HepG2 (cell line): ENCODE measurements around the gene P2RX2. TPM values are rescaled to one million over a fixed set of nuclear protein-coding genes. Genes with fewer than 3 reads are reported as not detected.

Experiments used
- ATAC-seq: fragments of 200-7000 bp; cut with Tn5 transposase; 3 replicates; pipeline ENCODE4 v1.9.1; 2020; ENCODE audit warnings: mild to moderate bottlenecking, moderate library complexity
- BruUV-seq: library from RNA; stranded (reverse); fragments of 400-500 nt; replicated peaks from 2 replicates; lab custom pipeline; 2021; lab: Mats Ljungman, UMichigan
- CTCF ChIA-PET: fragments of 300-600 bp; formaldehyde crosslinking; extraction: SDS; loops from one replicate; lab custom pipeline; 2021; ENCODE audit warnings: low total read pairs, inconsistent platforms, low intra/inter-chr PET ratio; lab: Yijun Ruan, JAX
- POLR2A ChIA-PET: fragments of 350-600 bp; sonication (Branson Sonifier 250); formaldehyde crosslinking; loops from one replicate; lab custom pipeline; 2020; ENCODE audit warnings: antibody characterized with exemption, inconsistent platforms; lab: Yijun Ruan, JAX
- DNase-seq: peaks from one replicate; pipeline ENCODE4 v3.0.0-alpha.2; 2015; ENCODE audit warnings: low spot score
- FAIRE-seq: peaks from 3 replicates; lab custom pipeline; 2011; peaks lifted over from hg19 to GRCh38; lab: Jason Lieb, UNC
- H2AFZ ChIP-seq: one replicate; pipeline ENCODE4 v1.6.1; 2011; ENCODE audit warnings: low read length, inconsistent platforms
- H3K27ac ChIP-seq: fragments of 300-600 bp; 3 replicates; pipeline ENCODE4 v1.8.0; 2011; ENCODE audit warnings: mixed run types, mild to moderate bottlenecking, mixed read lengths, low read length, inconsistent platforms; ENCODE audit not compliant: insufficient read depth; ENCODE audit errors: extremely low read length
- H3K27me3 ChIP-seq, 2 experiments: fragments of 200-600 bp in 1 of 2; 2 replicates in 1 of 2; 3 replicates in 1 of 2; pipeline versions ENCODE4 v1.6.0 to v1.8.0; 2011; ENCODE audit warnings: low read length in 2 of 2, mild to moderate bottlenecking in 2 of 2, moderate library complexity in 2 of 2, inconsistent platforms in 1 of 2; ENCODE audit not compliant: insufficient read depth in 2 of 2, control insufficient read depth in 1 of 2
- H3K36me3 ChIP-seq, 2 experiments: fragments of 200-600 bp in 1 of 2; replicated peaks in 1 of 2; 2 replicates in 1 of 2; 3 replicates in 1 of 2; pipeline versions ENCODE4 v1.5.1 to v1.8.0; 2011; ENCODE audit warnings: low read length in 2 of 2, inconsistent platforms in 1 of 2; ENCODE audit not compliant: insufficient read depth in 2 of 2, control insufficient read depth in 1 of 2
- H3K4me1 ChIP-seq: 2 replicates; pipeline ENCODE4 v1.5.1; 2012; ENCODE audit warnings: low read length, inconsistent platforms; ENCODE audit not compliant: insufficient read depth
- H3K4me2 ChIP-seq: 2 replicates; pipeline ENCODE4 v1.6.0; 2011; ENCODE audit warnings: low read depth, low read length, inconsistent platforms
- H3K4me3 ChIP-seq, 3 experiments: fragments of 200-600 bp in 1 of 3; sonication (generic), shearing (Covaris generic) in 1 of 3; replicated peaks in 1 of 3; 2 replicates each; pipeline ENCODE4 v1.5.1; 2011 to 2016; ENCODE audit warnings: low read length in 3 of 3, inconsistent platforms in 2 of 3, low read depth in 2 of 3, mild to moderate bottlenecking in 2 of 3, control low read depth in 1 of 3, mixed read lengths in 1 of 3; ENCODE audit not compliant: insufficient read depth in 1 of 3
- H3K79me2 ChIP-seq: one replicate; pipeline ENCODE4 v1.6.1; 2011; ENCODE audit warnings: low read length, inconsistent platforms; ENCODE audit not compliant: insufficient read depth
- H3K9ac ChIP-seq: 2 replicates; pipeline ENCODE4 v1.6.0; 2011; ENCODE audit warnings: mild to moderate bottlenecking, low read depth, low read length, inconsistent platforms; ENCODE audit not compliant: insufficient read depth
- H3K9me3 ChIP-seq: 2 replicates; pipeline ENCODE4 v1.5.1; 2012; ENCODE audit warnings: mild to moderate bottlenecking, low read length
- H4K20me1 ChIP-seq: 2 replicates; pipeline ENCODE4 v1.6.0; 2011; ENCODE audit warnings: inconsistent platforms, mild to moderate bottlenecking, low read length, moderate library complexity; ENCODE audit not compliant: insufficient read depth
- GPN1 ChIP-seq: sonication (generic); formaldehyde crosslinking; IDR thresholded peaks from 2 replicates; pipeline ENCODE4 v1.5.1; 2020; ENCODE audit warnings: missing genetic modification reagents, borderline replicate concordance
- NPAS2 ChIP-seq: sonication (generic); formaldehyde crosslinking; IDR thresholded peaks from 2 replicates; pipeline ENCODE4 v1.8.0; 2022; ENCODE audit warnings: mild to moderate bottlenecking, missing genetic modification reagents, borderline replicate concordance
- ZBTB38 ChIP-seq: sonication (generic); formaldehyde crosslinking; IDR thresholded peaks from 2 replicates; pipeline ENCODE4 v1.5.1; 2020; ENCODE audit warnings: mild to moderate bottlenecking, missing genetic modification reagents
- ZNF407 ChIP-seq: sonication (generic); formaldehyde crosslinking; IDR thresholded peaks from one replicate; pipeline ENCODE4 v1.5.1; 2020; ENCODE audit warnings: mild to moderate bottlenecking, missing genetic modification reagents; ENCODE audit errors: not compliant biosample characterization
- WGBS: methylation state at CpG from one replicate; pipeline ENCODE4 v1.1.6; 2017; ENCODE audit warnings: low lambda C conversion rate; 5-methylcytosine and 5-hydroxymethylcytosine counted together
- in situ Hi-C: cut with HindIII; loops from 2 replicates; pipeline ENCODE4 v1.10.0; 2017; ENCODE audit warnings: low pct_unique_long_range_greater_than_20kb; ENCODE audit not compliant: extremely low pct_ligation_motif_present
- intact Hi-C: fragments of 100-400 bp; cut with micrococcal nuclease; formaldehyde crosslinking; loops from one replicate; pipeline ENCODE4 v1.10.0; 2022; ENCODE audit not compliant: unreplicated experiment
- polyA plus RNA-seq, 8 experiments: library from polyadenylated mRNA; depleted of rRNA in 3 of 8; stranded (reverse) in 7 of 8; unstranded in 1 of 8; fragments of >200 nt; fragmentation: Illumina TruSeq in 4 of 8; extraction: Trizol in 4 of 8; gene quantifications; 2 replicates each; pipeline versions ENCODE4 v1.2.1 to v1.2.3, GENCODE V29; 2011 to 2016; ENCODE audit warnings: low read depth in 4 of 8, missing spikeins in 1 of 8, mixed read lengths in 1 of 8; ENCODE audit not compliant: insufficient read depth in 1 of 8
- total RNA-seq, 5 experiments: library from RNA; depleted of rRNA; stranded (reverse); fragments of >200 nt; fragmentation: Illumina TruSeq; extraction: Trizol; gene quantifications; 2 replicates each; pipeline ENCODE4 v1.2.3, GENCODE V29; 2016; ENCODE audit warnings: low read depth in 1 of 5

Gene P2RX2
- total and polyA plus RNA-seq, 2 of the 13 experiments (the other 11 are each of a cell fraction or from before 2014, with no cell fraction given), result not detected

GRCh38 chr12:132640936-132641335 lies 22.4 kb downstream of the P2RX2 start:
- no TSS peak for BruUV-seq
- Histone ChIP-seq H3K9ac (no peak overlapping the region), H3K9me3 (no peaks in the 10 kb centered on the region), H3K4me1 (no peaks in the 10 kb centered on the region), H2AFZ (no peak overlapping the region), H3K4me3 (no peak overlapping the region), H4K20me1 (no peaks in the 10 kb centered on the region; the same call in 1 of the 2 replicates), H3K27me3 (no peaks in the 10 kb centered on the region), H3K79me2 (no peaks in the 10 kb centered on the region), H3K36me3 (peaks cover 34 to 66% of the 10 kb centered on the region in 2 experiments; a peak in 4 of 5 replicates), H3K4me2 (no peak overlapping the region), H3K27ac (no peak overlapping the region)
- ChIA-PET POLR2A (no interaction called here), CTCF (no interaction called here)
- FAIRE-seq (no peak), DNase-seq (no peak), ATAC-seq (no peak)
- WGBS, result 95% methylated on average over 8 of the region's 10 CpGs
- in situ Hi-C loops (no loop called here), intact Hi-C loops (no loop called here)
- TF ChIP-seq ZNF407 (CRISPR knock-in tag) (no peak), NPAS2 (no peak), ZBTB38 (no peak), GPN1 (no peak)
